DMS153 treated with DMSO at 0.1 percent for 48 hours (cell line): ENCODE data around the gene MCU.
A peak's percentile ranks its signal among the peaks of the same experiment; 100 is the strongest.
"Not testable (repeated sequence)": the region's sequence is repeated elsewhere in the genome, so short reads cannot be mapped to it uniquely, and the experiment has no call there.

ENCODE experiments used
- DNase-seq: peaks from one replicate; lab custom pipeline; 2025; ENCODE audit not compliant: unreplicated experiment; lab: John Stamatoyannopoulos, UW

Gene MCU

GRCh38 chr10:72691863-72692743 lies at the start of gene MCU:
Gene MCU, plus strand, starts transcription at chr10:72692143. Its CDS starts 9 bp downstream, at chr10:72692152.
- peak; percentile 93 for DNase-seq

GRCh38 chr10:72642318-72642717 lies 49.6 kb upstream of the MCU start:
- DNase-seq: no peak

- no peak for DNase-seq
These were observed 46.6 kb upstream of the MCU start for GRCh38 chr10:72645263-72645858.

GRCh38 chr10:72646971-72647370 lies 45.0 kb upstream of the MCU start:
- DNase-seq: not testable (repeated sequence)

GRCh38 chr10:72648301-72648700 lies 43.6 kb upstream of the MCU start:
- DNase-seq: no peak

DNA sequence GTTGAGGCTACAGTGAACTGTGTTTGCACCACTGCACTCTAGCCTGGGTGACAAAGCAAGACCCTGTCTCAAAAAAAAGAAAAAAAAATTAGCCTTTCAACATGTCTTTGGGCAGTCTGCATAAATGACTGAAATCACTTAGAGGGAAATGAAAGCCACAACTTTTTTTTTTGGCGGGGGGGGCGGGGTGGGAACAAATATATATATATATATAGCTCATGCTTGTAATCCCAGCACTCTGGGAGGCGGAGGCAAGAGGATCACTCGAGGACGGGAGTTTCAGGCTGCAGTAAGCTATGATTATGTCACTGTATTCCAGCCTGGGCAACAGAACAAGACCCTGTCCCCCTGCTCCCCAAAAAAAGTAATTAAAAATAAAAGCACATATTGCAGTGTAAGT lies 42.7 kb upstream of the MCU start:
- DNase-seq: no peak

DNA sequence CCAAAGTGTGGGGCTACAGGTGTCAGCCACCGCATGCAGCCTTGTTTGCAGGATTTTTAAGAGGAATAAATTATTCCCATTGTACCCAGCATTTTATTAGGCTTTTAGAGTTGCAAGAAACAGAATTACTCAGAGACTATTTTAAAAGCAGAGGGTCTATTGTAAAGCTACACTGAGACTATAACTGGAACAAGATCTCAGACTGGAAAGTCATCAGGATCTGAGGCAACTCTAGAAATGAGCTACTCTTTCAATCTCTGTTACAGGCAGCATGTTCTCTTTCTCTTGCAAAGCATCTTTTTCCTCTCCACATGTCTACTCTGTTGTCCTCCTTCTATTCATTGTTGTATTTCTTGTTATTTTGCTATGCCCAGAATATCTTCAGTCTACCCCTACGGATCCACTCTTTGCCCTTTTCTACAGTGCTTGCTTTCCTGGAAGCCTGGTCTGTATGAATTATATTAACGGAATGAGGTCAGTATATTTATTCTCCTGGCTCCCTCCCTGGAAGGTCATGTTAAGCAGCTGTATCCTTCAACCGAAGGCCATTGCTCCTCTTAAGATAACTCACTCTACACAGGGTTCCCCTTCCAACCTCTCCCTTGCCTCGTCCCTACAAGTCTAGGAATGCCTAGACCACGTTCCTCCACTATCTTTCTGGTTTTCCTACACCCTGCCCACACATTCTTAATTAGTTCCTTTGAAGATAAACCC lies 38.4 kb upstream of the MCU start:
- no peak for DNase-seq

GRCh38 chr10:72654720-72655119 lies 37.2 kb upstream of the MCU start:
- DNase-seq: no peak

- DNase-seq: no peak
These were observed 33.1 kb upstream of the MCU start for GRCh38 chr10:72658696-72659400.

DNA sequence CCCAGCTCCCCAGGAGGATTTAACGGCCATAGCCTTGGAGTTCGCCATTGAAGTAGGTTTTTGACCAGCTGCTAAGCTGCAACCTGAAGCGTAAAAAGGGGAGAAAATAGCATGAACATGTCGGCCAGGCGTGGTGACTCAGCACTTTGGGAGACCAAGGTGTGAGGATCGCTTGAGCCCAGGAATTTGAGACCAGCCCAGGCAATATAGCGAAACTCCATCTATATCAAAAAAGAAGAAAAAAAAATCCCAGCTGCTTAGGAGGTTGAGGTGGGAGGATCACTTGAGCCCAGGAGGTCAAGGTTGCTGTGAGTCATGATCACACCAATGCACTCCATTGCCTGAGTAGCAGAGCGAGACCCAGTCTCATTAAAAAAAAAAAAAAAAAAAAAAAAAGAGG lies 32.2 kb upstream of the MCU start:
- DNase-seq: no peak

DNA sequence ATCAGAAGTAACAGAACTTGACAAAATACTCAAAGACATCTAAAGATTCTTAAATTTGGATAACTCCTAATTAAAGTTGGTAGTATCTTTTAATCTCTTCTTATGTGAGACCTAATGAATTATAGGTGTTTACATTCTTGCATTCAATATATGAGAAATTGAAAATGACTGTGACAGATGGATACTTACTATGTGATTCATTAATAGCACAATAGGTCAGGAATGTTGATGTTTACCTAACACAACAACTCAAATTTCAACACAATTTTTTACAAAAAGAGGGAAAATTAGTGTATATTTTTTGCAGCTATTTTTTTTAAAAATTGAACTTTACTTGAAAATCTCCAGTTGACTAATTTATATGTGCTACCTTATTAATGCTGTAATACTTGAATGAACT lies 31.7 kb upstream of the MCU start:
- no peak for DNase-seq

DNA sequence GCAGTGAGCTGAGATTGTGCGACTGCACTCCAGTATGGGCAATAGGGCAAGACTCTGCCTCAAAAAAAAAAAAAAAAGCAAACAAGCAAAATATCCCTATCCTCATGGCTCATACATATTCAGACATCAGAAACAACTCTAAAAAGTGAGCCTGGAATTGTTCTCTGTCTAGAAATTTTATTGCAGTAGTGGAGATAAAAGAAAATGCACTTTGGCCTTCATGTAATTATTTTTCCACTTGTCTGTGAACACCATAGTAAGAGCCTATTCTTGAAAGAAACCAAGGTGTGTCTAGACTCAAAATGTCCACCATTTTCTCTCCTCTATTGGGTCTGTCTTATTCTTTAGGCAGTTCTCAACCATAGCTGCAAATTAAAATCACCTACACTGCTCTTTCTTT lies 30.5 kb upstream of the MCU start:
- no peak for DNase-seq

GRCh38 chr10:72663971-72664370 lies 28.0 kb upstream of the MCU start:
- DNase-seq: no peak

GRCh38 chr10:72665925-72666324 lies 26.0 kb upstream of the MCU start:
- no peak for DNase-seq

GRCh38 chr10:72667207-72667864 lies 24.6 kb upstream of the MCU start:
- no peak for DNase-seq

DNA sequence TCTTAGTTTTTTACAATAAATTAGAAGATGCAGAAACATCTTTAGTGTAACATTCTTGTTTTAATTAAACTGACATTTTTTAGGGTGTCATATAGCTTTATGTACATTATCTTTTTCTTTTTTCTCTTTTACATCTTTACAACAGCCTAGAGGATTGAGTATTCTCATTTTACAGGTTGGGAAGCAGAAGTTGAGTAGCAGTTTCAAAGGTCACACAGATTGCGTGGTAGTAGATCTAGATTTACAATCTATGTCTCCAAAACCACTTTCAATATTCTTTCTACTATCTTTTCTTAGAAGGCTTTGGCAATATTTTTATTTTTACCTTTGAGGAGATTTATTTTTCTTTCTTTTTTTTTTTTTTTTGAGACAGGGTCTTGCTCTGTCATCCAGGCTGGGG lies 18.7 kb upstream of the MCU start:
- no peak for DNase-seq

- not testable (repeated sequence) for DNase-seq
These were observed 17.8 kb upstream of the MCU start for GRCh38 chr10:72674174-72674573.

- no peak for DNase-seq
These were observed 12.1 kb upstream of the MCU start for GRCh38 chr10:72679838-72680241.

DNA sequence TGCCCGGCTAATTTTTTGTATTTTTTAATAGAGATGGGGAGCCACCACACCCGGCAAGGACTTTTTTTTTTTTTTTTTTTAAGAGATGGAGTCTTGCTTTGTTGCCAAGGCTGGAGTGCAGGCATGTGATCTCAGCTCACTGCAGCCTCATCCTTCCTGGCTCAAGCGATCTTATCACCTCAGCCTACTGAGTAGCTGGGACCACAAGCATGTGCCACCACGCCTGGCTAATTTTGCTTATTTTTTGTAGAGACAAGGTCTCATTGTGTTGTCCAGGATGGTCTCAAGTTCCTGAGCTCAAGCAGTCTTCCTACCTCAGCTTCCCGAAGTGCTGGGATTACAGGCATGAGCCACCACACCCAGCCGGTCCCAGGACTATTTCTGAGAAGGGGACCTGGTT lies 9.3 kb upstream of the MCU start:
- no peak for DNase-seq

- no peak for DNase-seq
These were observed 6.5 kb upstream of the MCU start for GRCh38 chr10:72685264-72685921.
